ENCODE data around the gene NT5E.
"Not testable (repeated sequence)": the region's sequence is repeated elsewhere in the genome, so short reads cannot be mapped to it uniquely, and the experiment has no call there.

NT5E gene

GRCh38 chr6:85493389-85493788, 43.5 kb downstream of the NT5E start:
- no peak for DNase-seq (ENCODE audit: low read depth)

- no peak for DNase-seq (ENCODE audit: low read depth)
Measured at GRCh38 chr6:85494547-85495536, 45.0 kb downstream of the NT5E start.

DNA sequence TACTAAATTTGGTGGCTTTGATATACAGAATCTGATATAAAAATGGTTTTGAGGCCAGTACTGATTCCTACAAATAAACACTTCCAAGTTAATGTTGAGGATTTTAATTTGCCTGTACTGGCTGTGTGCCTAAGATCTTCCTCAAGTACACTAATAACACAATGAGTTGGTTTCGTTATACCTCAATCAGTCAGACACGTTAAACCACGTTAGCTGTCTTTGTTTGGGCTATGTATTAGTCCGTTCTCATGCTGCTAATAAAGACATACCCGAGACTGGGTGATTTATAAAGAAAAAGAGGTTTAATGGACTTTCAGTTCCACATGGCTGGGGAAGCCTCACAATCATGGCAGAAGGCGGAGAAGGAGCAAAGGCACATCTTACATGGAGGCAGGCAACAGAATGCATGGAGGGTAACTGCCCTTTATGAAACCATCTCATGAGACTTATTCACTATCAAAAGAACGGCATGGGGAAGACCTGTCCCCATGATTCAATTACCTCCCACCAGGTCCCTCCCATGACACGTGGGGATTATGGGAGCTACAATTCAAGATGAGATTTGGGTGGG, 46.2 kb downstream of the NT5E start:
- DNase-seq (ENCODE audit: low read depth) = no peak

GRCh38 chr6:85496856-85497255, 47.0 kb downstream of the NT5E start:
- no peak for DNase-seq (ENCODE audit: low read depth)

DNA sequence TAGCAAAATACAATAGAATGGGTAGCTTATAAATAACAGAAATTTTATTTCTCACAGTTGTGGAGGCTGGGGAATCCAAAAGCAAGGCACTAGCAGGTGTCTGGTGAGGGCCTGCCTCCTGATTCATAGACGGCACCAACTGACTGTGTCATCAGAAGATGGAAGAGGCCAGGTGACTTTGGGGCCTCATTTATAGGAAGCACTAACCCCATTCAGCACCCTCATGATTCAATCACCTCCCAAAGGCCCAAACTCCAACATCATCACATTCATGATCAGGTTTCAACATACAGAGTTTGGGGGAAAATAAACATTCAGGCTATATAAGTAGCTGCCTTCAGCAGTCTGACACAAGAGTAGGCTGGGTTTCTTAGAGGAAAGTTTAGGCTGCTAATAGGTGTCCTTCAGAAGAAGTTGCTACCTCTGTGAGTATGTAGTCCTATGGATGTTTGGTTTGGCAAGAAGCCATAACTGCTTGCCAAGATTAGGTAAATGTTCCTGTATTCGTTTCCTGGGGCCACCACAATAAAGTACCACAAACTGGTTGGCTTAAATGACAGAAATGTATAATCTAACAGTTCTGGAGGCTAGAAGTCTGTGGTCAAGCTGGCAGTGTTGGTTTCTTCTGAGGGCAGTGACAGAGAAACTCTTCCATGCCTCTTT, 48.8 kb downstream of the NT5E start:
- no peak for DNase-seq (ENCODE audit: low read depth)

DNA sequence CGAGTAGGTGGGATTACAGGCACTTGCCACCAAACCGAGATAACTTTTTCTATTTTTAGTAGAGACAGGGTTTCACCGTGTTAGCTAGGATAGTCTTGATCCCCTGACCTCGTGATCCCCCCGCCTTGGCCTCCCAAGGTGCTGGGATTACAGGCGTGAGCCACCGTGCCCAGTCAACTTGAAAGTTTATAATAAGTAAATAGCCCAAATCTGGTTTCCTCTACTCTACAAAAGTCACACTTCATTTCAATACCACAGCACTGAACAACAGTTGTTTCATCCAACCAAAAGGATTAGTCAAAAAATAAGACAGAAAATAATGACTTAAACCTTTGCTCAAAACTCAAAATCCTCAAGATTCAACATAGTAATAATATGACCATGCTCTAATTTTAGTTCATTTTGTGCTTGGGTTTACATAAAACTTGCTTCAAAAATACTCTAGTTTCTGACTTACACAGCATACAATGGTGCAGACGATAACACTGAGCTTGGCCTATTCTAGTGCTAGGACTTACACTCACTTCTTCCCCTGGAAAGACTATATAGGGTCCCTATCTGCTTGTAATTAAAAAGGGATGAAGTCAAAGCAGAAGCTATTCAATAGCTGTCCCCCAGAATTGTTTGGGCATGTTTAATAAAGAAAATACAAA, 56.7 kb downstream of the NT5E start:
- no peak for DNase-seq (ENCODE audit: low read depth)

- DNase-seq (ENCODE audit: low read depth) = no peak
Measured at GRCh38 chr6:85516168-85516567, 66.3 kb downstream of the NT5E start.

- not testable (repeated sequence) for DNase-seq (ENCODE audit: low read depth)
Measured at GRCh38 chr6:85524281-85524680, 74.4 kb downstream of the NT5E start.

- DNase-seq (ENCODE audit: low read depth) = no peak
Measured at GRCh38 chr6:85537055-85537494, 87.2 kb downstream of the NT5E start.

- DNase-seq (ENCODE audit: low read depth) = no peak
Measured at GRCh38 chr6:85544776-85545175, 94.9 kb downstream of the NT5E start.

All from stimulated activated CD8-positive, alpha-beta memory T cell treated with anti-CD3 and anti-CD28 coated beads, Interleukin-4, amount 100 ng/mL, for 24 hours (primary cell).